Left ventricle myocardium inferior (tissue), 1 donor: ENCODE measurements around the gene RABIF. TPM values are rescaled to one million over a fixed set of nuclear protein-coding genes. Genes with fewer than 3 reads are reported as not detected.

Experiments
- DNase-seq: peaks from one replicate; pipeline ENCODE4 v3.0.0-alpha.2; 2020
- H3K27ac ChIP-seq: fragments of 200-600 bp; replicated peaks from 2 replicates; pipeline ENCODE4 v1.8.0; 2021
- H3K27me3 ChIP-seq: fragments of 200-600 bp; 2 replicates; pipeline ENCODE4 v1.8.0; 2021; ENCODE audit warnings: low read depth
- H3K36me3 ChIP-seq: fragments of 200-600 bp; 2 replicates; pipeline ENCODE4 v1.8.0; 2021
- H3K4me1 ChIP-seq: fragments of 200-600 bp; 2 replicates; pipeline ENCODE4 v1.8.0; 2021
- H3K4me3 ChIP-seq: fragments of 200-600 bp; 2 replicates; pipeline ENCODE4 v1.8.0; 2021; ENCODE audit warnings: mild to moderate bottlenecking, moderate library complexity
- H3K9me3 ChIP-seq: fragments of 200-600 bp; replicated peaks from 2 replicates; pipeline ENCODE4 v1.8.0; 2021
- CTCF ChIP-seq: fragments of 200-600 bp; IDR thresholded peaks from 2 replicates; pipeline ENCODE4 v1.8.0; 2021; ENCODE audit warnings: antibody characterized with exemption, mild to moderate bottlenecking, borderline replicate concordance
- intact Hi-C: fragments of 100-400 bp; cut with micrococcal nuclease; formaldehyde crosslinking; loops from one replicate; pipeline ENCODE4 v1.11.0; 2022
- total RNA-seq: library from RNA; stranded (reverse); fragmentation: NEBNext Ultra II Directional; extraction: Animal tissue kit (Norgen Biotek cat#: 25700); gene quantifications from one replicate; pipeline ENCODE4 v1.2.1, GENCODE V29; 2021
- donor health status: DM: no; HTN: yes; CAD: no; lungs with severe emphysema.

RABIF gene
- total RNA-seq, 1 donor from 2014 or later = 5.4 TPM

GRCh38 chr1:202888221-202888530 is 773 bp downstream of the RABIF start:
- peaks cover 20% of the 10 kb centered on the region for H3K4me1 ChIP-seq
- TF ChIP-seq CTCF = no peak
- no peaks in the 10 kb centered on the region for H3K27me3 ChIP-seq
- peak overlapping the region; percentile 97 for H3K27ac ChIP-seq
- H3K4me3 ChIP-seq = peak overlapping the region; percentile 79
- intact Hi-C loops = no loop called here
- no peaks in the 10 kb centered on the region for H3K9me3 ChIP-seq
- DNase-seq = no peak
- peaks cover 30% of the 10 kb centered on the region for H3K36me3 ChIP-seq

GRCh38 chr1:202880961-202881460 is 7.9 kb downstream of the RABIF start:
- intact Hi-C loops = no loop called here
- peaks cover 30% of the 10 kb centered on the region for H3K36me3 ChIP-seq
- DNase-seq = no peak
- H3K9me3 ChIP-seq = no peaks in the 10 kb centered on the region
- H3K27me3 ChIP-seq = no peaks in the 10 kb centered on the region
- no peak for TF ChIP-seq CTCF
- H3K27ac ChIP-seq = no peak overlapping the region
- no peaks in the 10 kb centered on the region for H3K4me1 ChIP-seq
- H3K4me3 ChIP-seq = no peak overlapping the region

- DNase-seq = no peak
- Histone ChIP-seq H3K36me3 (peaks cover 30% of the 10 kb centered on the region), H3K4me1 (no peaks in the 10 kb centered on the region), H3K4me3 (no peak overlapping the region), H3K9me3 (no peaks in the 10 kb centered on the region), H3K27me3 (no peaks in the 10 kb centered on the region), H3K27ac (no peak overlapping the region)
- no peak for TF ChIP-seq CTCF
- intact Hi-C loops = no loop called here
These were observed 8.9 kb downstream of the RABIF start for GRCh38 chr1:202880062-202880461.

GRCh38 chr1:202879128-202879527 is 9.8 kb downstream of the RABIF start:
- Histone ChIP-seq H3K4me1 (no peaks in the 10 kb centered on the region), H3K27ac (no peak overlapping the region), H3K9me3 (no peaks in the 10 kb centered on the region), H3K27me3 (no peaks in the 10 kb centered on the region), H3K36me3 (peaks cover 30% of the 10 kb centered on the region), H3K4me3 (no peak overlapping the region)
- no peak for DNase-seq
- intact Hi-C loops = no loop called here
- no peak for TF ChIP-seq CTCF

GRCh38 chr1:202873026-202873425 is 15.9 kb downstream of the RABIF start:
- peaks cover 8% of the 10 kb centered on the region for H3K27me3 ChIP-seq
- no peak overlapping the region for H3K4me3 ChIP-seq
- no peaks in the 10 kb centered on the region for H3K36me3 ChIP-seq
- H3K4me1 ChIP-seq = no peaks in the 10 kb centered on the region
- H3K27ac ChIP-seq = no peak overlapping the region
- intact Hi-C loops = no loop called here
- H3K9me3 ChIP-seq = no peaks in the 10 kb centered on the region
- no peak for DNase-seq
- no peak for TF ChIP-seq CTCF

GRCh38 chr1:202871367-202871766 is 17.6 kb downstream of the RABIF start:
- Histone ChIP-seq H3K36me3 (no peaks in the 10 kb centered on the region), H3K4me1 (no peaks in the 10 kb centered on the region), H3K9me3 (no peaks in the 10 kb centered on the region), H3K27me3 (peaks cover 19% of the 10 kb centered on the region), H3K4me3 (no peak overlapping the region), H3K27ac (no peak overlapping the region)
- no peak for DNase-seq
- no peak for TF ChIP-seq CTCF
- intact Hi-C loops = no loop called here
